HG03066 (cell line): ENCODE data around the gene DNAI2.
"Not testable (repeated sequence)": the region's sequence is repeated elsewhere in the genome, so short reads cannot be mapped to it uniquely, and the experiment has no call there.

ENCODE experiments used
- ATAC-seq: cut with Tn5 transposase; IDR thresholded peaks from one replicate; pipeline ENCODE4 v1.9.1; 2021; ENCODE audit warnings: low read depth; ENCODE audit not compliant: unreplicated experiment

Gene DNAI2

GRCh38 chr17:74272731-74273201 lies 1.3 kb upstream of the DNAI2 start:
- ATAC-seq, result no peak

- no peak for ATAC-seq
These were observed 791 bp downstream of the DNAI2 start for GRCh38 chr17:74274709-74275340.

DNA sequence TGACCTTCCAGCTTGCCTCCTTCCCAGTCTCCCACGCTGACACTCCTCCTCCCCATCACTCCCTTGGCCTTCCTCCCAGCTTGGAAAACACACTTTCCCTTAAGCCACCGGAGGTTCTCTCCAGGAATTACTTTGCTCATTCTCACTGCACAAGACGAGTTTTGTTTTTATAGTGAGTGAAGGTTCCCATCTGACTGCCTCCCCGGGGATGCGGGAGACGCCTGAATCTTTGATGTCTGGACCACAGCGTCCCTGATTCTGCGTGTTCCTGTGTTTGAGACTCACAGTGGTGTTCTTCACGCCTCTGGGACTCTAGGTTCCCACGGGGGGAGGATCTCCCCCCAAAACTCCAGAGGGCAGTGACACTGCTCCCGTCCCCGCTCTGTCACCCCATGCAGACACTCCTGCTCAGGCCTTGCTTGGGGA lies 2.0 kb downstream of the DNAI2 start:
- ATAC-seq, result no peak

DNA sequence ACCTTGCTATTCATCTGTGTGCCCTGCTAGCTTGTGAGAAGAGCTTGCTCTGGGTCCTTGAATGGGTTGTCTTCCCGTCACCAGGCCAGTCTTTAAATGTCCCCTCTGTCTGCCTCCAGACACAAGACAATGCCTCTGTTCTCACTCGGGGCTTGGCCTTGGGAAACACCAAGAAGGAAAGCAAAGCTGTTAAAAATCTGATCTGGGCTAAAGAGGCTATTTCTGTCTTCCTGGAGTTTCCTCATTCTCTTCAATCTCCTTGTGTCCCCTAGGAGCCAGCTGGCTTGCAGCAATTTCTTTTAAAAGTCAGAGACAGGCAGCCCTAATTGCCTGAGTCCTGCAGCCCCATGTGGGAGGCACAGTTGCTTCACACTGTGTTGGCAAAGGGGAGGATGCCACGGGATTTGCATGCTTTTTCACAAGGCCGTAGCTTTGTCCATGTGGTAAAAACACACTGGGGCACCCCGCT lies 2.5 kb downstream of the DNAI2 start:
- no peak for ATAC-seq

- ATAC-seq, result no peak
These were observed 3.9 kb downstream of the DNAI2 start for GRCh38 chr17:74277935-74278334.

- not testable (repeated sequence) for ATAC-seq
These were observed 5.6 kb downstream of the DNAI2 start for GRCh38 chr17:74279617-74280016.

GRCh38 chr17:74280093-74280513 lies 6.1 kb downstream of the DNAI2 start:
- ATAC-seq, result no peak

- no peak for ATAC-seq
These were observed 7.8 kb downstream of the DNAI2 start for GRCh38 chr17:74281799-74282198.

DNA sequence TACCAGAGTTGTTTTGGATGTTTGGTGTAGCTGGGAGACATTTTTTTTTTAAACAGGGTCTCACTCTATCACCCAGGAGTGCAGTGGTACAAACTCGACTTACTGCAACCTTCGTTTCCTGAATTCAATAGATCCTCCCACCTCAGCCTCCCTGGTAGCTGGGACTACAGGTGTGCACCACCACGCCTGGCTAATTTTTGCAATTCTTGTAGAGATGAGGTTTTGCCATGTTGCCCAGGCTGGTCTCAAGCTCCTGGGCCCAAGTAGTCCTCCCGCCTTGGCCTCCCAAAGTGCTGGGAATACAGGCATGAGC lies 8.2 kb downstream of the DNAI2 start:
- not testable (repeated sequence) for ATAC-seq

- no peak for ATAC-seq
These were observed 8.7 kb downstream of the DNAI2 start for GRCh38 chr17:74282587-74283370.

DNA sequence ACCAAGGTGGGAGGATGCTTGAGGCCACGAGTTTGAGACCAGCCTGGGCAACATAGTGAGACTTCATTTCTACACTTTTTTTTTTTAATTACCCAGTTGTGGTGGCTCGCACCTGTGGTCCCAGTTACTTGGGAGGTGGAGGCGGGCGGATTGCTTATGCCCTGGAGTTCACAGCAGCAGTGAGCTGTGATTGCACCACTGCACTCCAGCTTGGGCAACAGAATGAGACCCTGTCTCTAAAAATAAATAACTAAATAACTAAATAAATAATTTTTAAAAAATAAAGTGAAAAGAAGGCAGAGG lies 9.3 kb downstream of the DNAI2 start:
- ATAC-seq, result no peak

DNA sequence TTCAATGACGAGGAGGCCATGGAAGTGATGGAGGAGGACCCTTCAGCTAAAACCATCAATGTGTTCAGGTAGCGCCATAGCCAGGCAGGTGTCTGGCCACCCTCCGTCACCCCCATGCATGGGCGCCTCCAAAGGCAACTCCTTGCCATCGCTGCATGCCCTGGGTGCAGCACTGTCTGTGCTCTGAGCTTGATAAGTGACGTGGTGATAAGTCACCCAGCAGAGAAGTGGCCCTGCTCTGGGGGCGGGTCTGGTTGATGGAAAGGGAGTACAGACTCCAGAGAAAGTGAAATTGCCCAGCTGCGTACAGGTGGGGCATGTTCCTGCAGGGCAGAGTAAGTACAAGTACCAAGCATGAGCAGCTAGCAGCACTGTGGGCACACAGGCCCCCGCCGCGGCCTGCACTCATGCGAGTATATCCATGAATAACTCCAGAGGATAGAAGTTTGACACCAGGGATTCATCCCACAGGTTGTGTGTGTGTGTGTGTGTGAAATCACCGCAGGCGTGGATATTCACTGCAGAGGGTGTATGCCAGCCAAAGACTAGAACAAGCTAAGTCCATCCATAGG lies 13.1 kb downstream of the DNAI2 start:
- ATAC-seq, result no peak

GRCh38 chr17:74288785-74289184 lies 14.8 kb downstream of the DNAI2 start:
- ATAC-seq, result no peak

DNA sequence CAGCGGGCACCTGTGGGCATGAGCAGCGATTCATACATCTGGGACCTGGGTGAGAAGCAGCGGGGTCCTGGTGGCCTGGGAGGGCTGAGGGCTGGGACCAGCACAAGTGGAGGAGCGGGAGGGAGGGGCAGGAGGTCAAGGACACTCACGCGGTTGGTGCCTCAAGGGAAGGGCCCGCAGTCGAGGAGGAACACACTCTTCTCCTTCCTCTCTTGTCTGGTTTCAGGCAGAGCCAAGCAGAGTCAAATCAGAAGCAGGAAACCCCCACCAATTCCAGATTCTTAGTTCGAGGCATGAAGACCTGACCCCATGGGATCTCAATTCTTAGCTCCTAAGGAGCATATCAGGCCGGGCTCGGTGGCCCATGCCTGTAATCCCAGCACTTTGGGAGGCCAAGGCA lies 15.7 kb downstream of the DNAI2 start:
- no peak for ATAC-seq

DNA sequence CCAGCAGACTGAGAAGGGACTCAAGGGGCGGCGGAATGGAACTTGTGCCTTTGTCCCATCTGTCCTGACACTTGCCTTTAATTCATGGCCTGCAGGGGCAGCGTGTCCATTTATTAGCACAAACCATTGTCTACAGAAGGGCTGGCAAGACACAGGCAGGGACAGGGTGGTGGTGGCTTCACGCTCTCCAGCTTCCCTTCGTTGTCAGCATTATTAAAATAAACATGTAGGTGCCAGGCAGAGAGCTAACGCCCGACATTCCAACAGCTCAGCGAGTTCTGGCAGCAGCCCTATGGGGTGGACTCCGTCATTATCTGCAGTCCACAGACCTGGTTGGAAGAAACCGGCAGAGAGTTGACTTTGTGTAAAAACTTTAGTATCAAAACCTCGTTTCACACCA lies 16.3 kb downstream of the DNAI2 start:
- ATAC-seq, result no peak

- no peak for ATAC-seq
These were observed 18.5 kb downstream of the DNAI2 start for GRCh38 chr17:74292495-74292894.

GRCh38 chr17:74295625-74296547 lies 21.9 kb downstream of the DNAI2 start:
- no peak for ATAC-seq

DNA sequence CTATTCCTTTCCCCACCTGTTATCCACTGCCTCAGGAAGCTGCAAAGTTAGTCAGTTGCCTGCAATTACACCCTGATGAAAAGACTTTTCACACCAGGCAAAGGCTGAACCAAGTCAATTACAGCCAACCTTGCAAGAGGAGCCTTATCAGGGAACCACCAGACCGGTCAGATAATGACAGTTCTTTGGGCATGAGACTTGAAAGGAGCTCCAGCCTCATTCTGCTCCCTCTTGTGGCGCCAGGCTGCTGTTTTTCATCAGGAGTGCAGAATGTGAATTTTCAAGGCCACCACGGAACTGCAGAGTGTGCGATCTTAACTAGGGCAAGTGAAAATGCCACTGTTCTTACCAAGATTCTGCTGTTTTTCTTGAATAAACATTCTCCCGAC lies 22.5 kb downstream of the DNAI2 start:
- ATAC-seq, result no peak

DNA sequence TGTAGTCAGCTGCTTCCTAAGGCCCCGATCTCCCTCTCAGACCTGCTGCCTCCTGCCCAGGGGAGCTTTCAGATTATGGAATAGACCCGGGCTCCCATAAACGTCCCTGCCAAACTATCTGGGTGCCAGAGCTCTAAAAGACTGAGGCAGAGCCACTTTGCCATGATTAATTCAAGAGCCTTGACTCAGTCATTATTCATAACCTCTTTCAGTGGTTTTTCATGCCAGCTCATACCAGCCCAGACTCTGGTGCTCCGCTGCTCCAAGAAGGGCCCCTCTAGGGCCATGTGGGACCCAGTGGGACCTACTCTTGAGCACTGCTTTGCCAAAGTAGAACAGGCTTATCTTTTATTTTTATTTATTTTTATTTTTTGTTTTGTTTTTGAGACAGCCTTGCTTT lies 23.9 kb downstream of the DNAI2 start:
- no peak for ATAC-seq

- ATAC-seq, result no peak
These were observed 24.7 kb downstream of the DNAI2 start for GRCh38 chr17:74298778-74299177.
